Tibial nerve (tissue), 3 donors: Measurements from ENCODE around the gene NDUFAF2.

Experiments used
- CTCF ChIP-seq, 5 experiments: fragments of 200-600 bp in 3 of 5; fragments of 450-650 bp in 2 of 5; sonication (generic) in 3 of 5; IDR thresholded peaks; one replicate each; pipeline ENCODE4 v1.5.1; 2016 to 2019; ENCODE audit warnings: antibody characterized with exemption in 5 of 5, mild to moderate bottlenecking in 3 of 5, moderate library complexity in 2 of 5
- POLR2A ChIP-seq, 2 donors: fragments of 450-650 bp; IDR thresholded peaks; one replicate each; pipeline ENCODE4 v1.6.1; 2017; ENCODE audit warnings: antibody characterized with exemption in 2 of 2, mild to moderate bottlenecking in 2 of 2, moderate library complexity in 2 of 2

GRCh38 chr5:61120534-61120933 lies 175.5 kb downstream of the NDUFAF2 start:
- TF ChIP-seq POLR2A (IDR thresholded peaks at IDR 0.05): no peak
- TF ChIP-seq CTCF (IDR thresholded peaks at IDR 0.05): no peak
